IMR-90 (cell line): ENCODE data around the gene TMEM131. TPM values are rescaled to one million over a fixed set of nuclear protein-coding genes. Genes with fewer than 3 reads are reported as not detected.

Experiments
- ATAC-seq: fragments of 200-7000 bp; cut with Tn5 transposase; 2 replicates; pipeline ENCODE4 v1.9.1; 2020; ENCODE audit warnings: low read depth, mild to moderate bottlenecking, moderate library complexity
- BruUV-seq: library from RNA; stranded (reverse); fragments of 400-500 nt; replicated peaks from 2 replicates; lab custom pipeline; 2021; lab: Mats Ljungman, UMichigan
- CTCF ChIA-PET: fragments of 300-600 bp; formaldehyde crosslinking; extraction: SDS; loops from one replicate; lab custom pipeline; 2021; ENCODE audit warnings: antibody characterized with exemption; lab: Yijun Ruan, JAX
- POLR2A ChIA-PET: fragments of 300-600 bp; sonication (Branson Sonifier 250); formaldehyde crosslinking; loops from one replicate; lab custom pipeline; 2022; ENCODE audit warnings: antibody characterized with exemption; ENCODE audit not compliant: unreplicated experiment; lab: Charles Lee
- DNase-seq: peaks from one replicate; pipeline ENCODE4 v3.0.0; 2013
- H2AFZ ChIP-seq: replicated peaks from 2 replicates; pipeline ENCODE3; 2013; ENCODE audit warnings: low read length, mild to moderate bottlenecking; ENCODE audit not compliant: poor library complexity
- H2AK5ac ChIP-seq: 2 replicates; pipeline ENCODE4 v1.6.1; 2013; ENCODE audit warnings: low read depth, low read length, inconsistent platforms
- H2AK9ac ChIP-seq: replicated peaks from 2 replicates; pipeline ENCODE3; 2013; ENCODE audit warnings: mild to moderate bottlenecking, low read depth, low read length, moderate library complexity; ENCODE audit not compliant: poor library complexity
- H2BK120ac ChIP-seq: 2 replicates; pipeline ENCODE4 v1.6.1; 2013; ENCODE audit warnings: low read depth, low read length, inconsistent platforms
- H2BK15ac ChIP-seq: 3 replicates; pipeline ENCODE4 v1.6.1; 2013; ENCODE audit warnings: low read depth, low read length, inconsistent platforms
- H2BK20ac ChIP-seq: 2 replicates; pipeline ENCODE4 v1.6.1; 2013; ENCODE audit warnings: low read depth, mild to moderate bottlenecking, inconsistent platforms, low read length, moderate library complexity
- H2BK5ac ChIP-seq: 2 replicates; pipeline ENCODE4 v1.6.1; 2013; ENCODE audit warnings: mild to moderate bottlenecking, low read depth, low read length, inconsistent platforms; ENCODE audit not compliant: poor library complexity, severe bottlenecking
- H3K14ac ChIP-seq: replicated peaks from 2 replicates; pipeline ENCODE4 v1.6.1; 2013; ENCODE audit warnings: low read depth, low read length, inconsistent platforms
- H3K18ac ChIP-seq: 2 replicates; pipeline ENCODE4 v1.6.1; 2013; ENCODE audit warnings: low read depth, low read length, control low read depth
- H3K23ac ChIP-seq: 2 replicates; pipeline ENCODE4 v1.6.1; 2013; ENCODE audit warnings: low read depth, low read length, inconsistent platforms
- H3K27ac ChIP-seq: 2 replicates; pipeline ENCODE4 v1.5.1; 2013; ENCODE audit warnings: mild to moderate bottlenecking, control low read depth, low read length; ENCODE audit not compliant: insufficient read depth
- H3K27me3 ChIP-seq: 2 replicates; pipeline ENCODE4 v1.6.1; 2013; ENCODE audit warnings: low read length; ENCODE audit not compliant: control insufficient read depth, insufficient read depth
- H3K36me3 ChIP-seq: 2 replicates; pipeline ENCODE4 v1.6.1; 2013; ENCODE audit warnings: low read length, mixed read lengths; ENCODE audit not compliant: control insufficient read depth, insufficient read depth
- H3K4ac ChIP-seq: 2 replicates; pipeline ENCODE4 v1.6.1; 2013; ENCODE audit warnings: low read depth, low read length, inconsistent platforms
- H3K4me1 ChIP-seq: 2 replicates; pipeline ENCODE4 v1.6.1; 2013; ENCODE audit warnings: low read length, mixed read lengths; ENCODE audit not compliant: control insufficient read depth, insufficient read depth
- H3K4me2 ChIP-seq: 2 replicates; pipeline ENCODE4 v1.6.1; 2013; ENCODE audit warnings: low read depth, mild to moderate bottlenecking, control low read depth, low read length, moderate library complexity
- H3K4me3 ChIP-seq: 2 replicates; pipeline ENCODE4 v1.5.1; 2013; ENCODE audit warnings: low read depth, mild to moderate bottlenecking, control low read depth, low read length, moderate library complexity; ENCODE audit not compliant: insufficient read depth
- H3K56ac ChIP-seq: 2 replicates; pipeline ENCODE4 v1.6.1; 2013; ENCODE audit warnings: low read length, inconsistent platforms; ENCODE audit not compliant: insufficient read depth; ENCODE audit errors: extremely low read depth
- H3K79me1 ChIP-seq, 2 experiments: 2 replicates each; pipeline ENCODE4 v1.6.1; 2013; ENCODE audit warnings: low read length in 2 of 2, inconsistent platforms in 1 of 2, low read depth in 1 of 2
- H3K9ac ChIP-seq: 2 replicates; pipeline ENCODE4 v1.6.1; 2013; ENCODE audit warnings: low read depth, low read length, control low read depth
- H3K9me1 ChIP-seq: 2 replicates; pipeline ENCODE4 v1.6.1; 2013; ENCODE audit warnings: low read length, inconsistent platforms; ENCODE audit not compliant: insufficient read depth
- H3K9me3 ChIP-seq: 2 replicates; pipeline ENCODE4 v1.6.1; 2013; ENCODE audit warnings: low read length; ENCODE audit not compliant: control insufficient read depth, insufficient read depth
- H4K20me1 ChIP-seq: 2 replicates; pipeline ENCODE4 v1.6.1; 2013; ENCODE audit warnings: low read length, inconsistent platforms; ENCODE audit not compliant: insufficient read depth
- H4K5ac ChIP-seq: 2 replicates; pipeline ENCODE4 v1.6.1; 2013; ENCODE audit warnings: mild to moderate bottlenecking, low read depth, low read length, control low read depth
- H4K8ac ChIP-seq, 2 experiments: 2 replicates each; pipeline ENCODE4 v1.6.1; 2013; ENCODE audit warnings: low read depth in 2 of 2, low read length in 2 of 2, control low read depth in 1 of 2, inconsistent platforms in 1 of 2
- H4K91ac ChIP-seq: 2 replicates; pipeline ENCODE4 v1.6.1; 2013; ENCODE audit warnings: low read depth, low read length, inconsistent platforms; ENCODE audit not compliant: insufficient read depth
- BHLHE40 ChIP-seq: fragments of 150-350 bp; IDR thresholded peaks from 2 replicates; pipeline ENCODE4 v1.6.1; 2016; ENCODE audit warnings: mild to moderate bottlenecking, low read depth, low read length
- CEBPB ChIP-seq: IDR thresholded peaks from 2 replicates; pipeline ENCODE4 v1.6.1; 2012; ENCODE audit warnings: low read depth, low read length, improper control_type of control experiment
- CHD1 ChIP-seq: IDR thresholded peaks from 2 replicates; pipeline ENCODE4 v1.6.1; 2012; ENCODE audit warnings: low read depth, low read length, improper control_type of control experiment
- ELK1 ChIP-seq: fragments of 150-350 bp; IDR thresholded peaks from 2 replicates; pipeline ENCODE4 v1.6.1; 2016; ENCODE audit warnings: low read depth, mild to moderate bottlenecking, low read length, moderate library complexity, borderline replicate concordance
- FOS ChIP-seq: fragments of 150-350 bp; IDR thresholded peaks from 2 replicates; pipeline ENCODE4 v1.6.1; 2016; ENCODE audit warnings: low read depth, low read length
- MAFK ChIP-seq: IDR thresholded peaks from 2 replicates; pipeline ENCODE4 v1.6.1; 2012; ENCODE audit warnings: low read depth, low read length, improper control_type of control experiment
- MAZ ChIP-seq: IDR thresholded peaks from 2 replicates; pipeline ENCODE4 v1.6.1; 2012; ENCODE audit warnings: low read depth, mild to moderate bottlenecking, low read length, improper control_type of control experiment, moderate library complexity, borderline replicate concordance
- MXI1 ChIP-seq: IDR thresholded peaks from 2 replicates; pipeline ENCODE4 v1.6.1; 2012; ENCODE audit warnings: low read depth, mild to moderate bottlenecking, low read length, moderate library complexity, borderline replicate concordance
- NFE2L2 ChIP-seq: fragments of 150-350 bp; IDR thresholded peaks from 2 replicates; pipeline ENCODE4 v1.6.1; 2016; ENCODE audit warnings: low read depth, mild to moderate bottlenecking, low read length
- POLR2A ChIP-seq: IDR thresholded peaks from 2 replicates; pipeline ENCODE4 v1.6.1; 2012; ENCODE audit warnings: mild to moderate bottlenecking, low read depth, low read length
- RAD21 ChIP-seq: IDR thresholded peaks from 2 replicates; pipeline ENCODE4 v1.6.1; 2012; ENCODE audit warnings: low read length, improper control_type of control experiment
- RCOR1 ChIP-seq: IDR thresholded peaks from 2 replicates; pipeline ENCODE4 v1.6.1; 2012; ENCODE audit warnings: mild to moderate bottlenecking, low read length, improper control_type of control experiment; ENCODE audit not compliant: insufficient replicate concordance
- RFX5 ChIP-seq: IDR thresholded peaks from 2 replicates; pipeline ENCODE4 v1.8.0; 2012; ENCODE audit warnings: low read depth, mild to moderate bottlenecking, low read length, moderate library complexity
- SMC3 ChIP-seq: fragments of 150-350 bp; IDR thresholded peaks from 2 replicates; pipeline ENCODE4 v1.6.1; 2016; ENCODE audit warnings: low read depth, mild to moderate bottlenecking, antibody characterized with exemption, low read length, moderate library complexity
- dilution Hi-C: fragments of 300-500 bp; cut with HindIII; formaldehyde crosslinking; loops from one replicate; pipeline ENCODE4 v1.14.3; 2018; ENCODE audit warnings: low sequenced_read_pairs; ENCODE audit not compliant: unreplicated experiment
- in situ Hi-C: fragments of 300-500 bp; cut with MboI; formaldehyde crosslinking; loops from 3 replicates; pipeline ENCODE4 v1.14.3; 2019; ENCODE audit warnings: low sequenced_read_pairs, inconsistent platforms, mixed read lengths
- intact Hi-C: fragments of 100-400 bp; cut with micrococcal nuclease; formaldehyde crosslinking; loops from 2 replicates; pipeline ENCODE4 v1.10.0; 2022
- polyA plus RNA-seq, 3 experiments: library from polyadenylated mRNA; depleted of rRNA; stranded (reverse); fragments of >200 nt; gene quantifications; 2 replicates each; pipeline ENCODE4 v1.2.3, GENCODE V29; 2012; ENCODE audit warnings: low replicate concordance in 1 of 3
- total RNA-seq: library from RNA; depleted of rRNA; stranded (reverse); fragments of >200 nt; gene quantifications from 2 replicates; pipeline ENCODE4 v1.2.3, GENCODE V29; 2012
- TF ChIP-seq, protein P1 (sequence below): fragments of 150-350 bp; IDR thresholded peaks from 2 replicates; pipeline ENCODE4 v1.6.1; 2017; ENCODE audit warnings: mild to moderate bottlenecking, antibody characterized with exemption, low read length, low read depth
- TF ChIP-seq, protein P2 (sequence below): conservative IDR thresholded peaks from 2 replicates; pipeline ENCODE4 v1.5.1; 2012; ENCODE audit warnings: mild to moderate bottlenecking, low read depth, low read length, improper control_type of control experiment

TMEM131 gene
- total and polyA plus RNA-seq, 2 of the 4 experiments (the other 2 are of a cell fraction): 13.3 to 14.0 TPM

GRCh38 chr2:97784953-97785352, 210.8 kb downstream of the TMEM131 start:
- BruUV-seq: no TSS peak

More at GRCh38 chr2:97784953-97785352, 210.8 kb downstream of the TMEM131 start:
- H2AK5ac ChIP-seq: no peak overlapping the region
- no peak overlapping the region for H4K91ac ChIP-seq
- no peak overlapping the region for H4K8ac ChIP-seq
- no peak overlapping the region for H2BK20ac ChIP-seq
- ATAC-seq (no peak), DNase-seq (no peak)
- H3K27me3 ChIP-seq: no peaks in the 10 kb centered on the region
- no peak overlapping the region for H3K56ac ChIP-seq
- H3K9me3 ChIP-seq: no peaks in the 10 kb centered on the region
- no peak overlapping the region for H2BK5ac ChIP-seq
- H2AK9ac ChIP-seq: no peak overlapping the region
- in situ Hi-C loops (no loop called here), dilution Hi-C loops (no loop called here), intact Hi-C loops (no loop called here)
- H3K4me3 ChIP-seq: no peak overlapping the region
- no peak overlapping the region for H3K4ac ChIP-seq
- H2AFZ ChIP-seq: no peak overlapping the region
- H3K14ac ChIP-seq: no peak overlapping the region
- H3K18ac ChIP-seq: no peak overlapping the region
- ChIA-PET CTCF (no interaction called here), POLR2A (no interaction called here)
- H3K9me1 ChIP-seq: peaks cover 21% of the 10 kb centered on the region; the same call in 1 of the 2 replicates
- no peak overlapping the region for H3K23ac ChIP-seq
- no peak overlapping the region for H2BK120ac ChIP-seq
- peaks cover 16% of the 10 kb centered on the region for H3K36me3 ChIP-seq
- no peak overlapping the region for H3K27ac ChIP-seq
- TF ChIP-seq RAD21 (no peak), BHLHE40 (no peak), MXI1 (no peak), CHD1 (no peak), ELK1 (no peak), SMC3 (no peak), FOS (no peak), CEBPB (no peak), MAFK (no peak), MAZ (no peak), RFX5 (no peak), RCOR1 (no peak), NFE2L2 (no peak), POLR2A (no peak)
- TF ChIP-seq, protein P1, sequence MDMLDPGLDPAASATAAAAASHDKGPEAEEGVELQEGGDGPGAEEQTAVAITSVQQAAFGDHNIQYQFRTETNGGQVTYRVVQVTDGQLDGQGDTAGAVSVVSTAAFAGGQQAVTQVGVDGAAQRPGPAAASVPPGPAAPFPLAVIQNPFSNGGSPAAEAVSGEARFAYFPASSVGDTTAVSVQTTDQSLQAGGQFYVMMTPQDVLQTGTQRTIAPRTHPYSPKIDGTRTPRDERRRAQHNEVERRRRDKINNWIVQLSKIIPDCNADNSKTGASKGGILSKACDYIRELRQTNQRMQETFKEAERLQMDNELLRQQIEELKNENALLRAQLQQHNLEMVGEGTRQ: no peak
- TF ChIP-seq, protein P2, sequence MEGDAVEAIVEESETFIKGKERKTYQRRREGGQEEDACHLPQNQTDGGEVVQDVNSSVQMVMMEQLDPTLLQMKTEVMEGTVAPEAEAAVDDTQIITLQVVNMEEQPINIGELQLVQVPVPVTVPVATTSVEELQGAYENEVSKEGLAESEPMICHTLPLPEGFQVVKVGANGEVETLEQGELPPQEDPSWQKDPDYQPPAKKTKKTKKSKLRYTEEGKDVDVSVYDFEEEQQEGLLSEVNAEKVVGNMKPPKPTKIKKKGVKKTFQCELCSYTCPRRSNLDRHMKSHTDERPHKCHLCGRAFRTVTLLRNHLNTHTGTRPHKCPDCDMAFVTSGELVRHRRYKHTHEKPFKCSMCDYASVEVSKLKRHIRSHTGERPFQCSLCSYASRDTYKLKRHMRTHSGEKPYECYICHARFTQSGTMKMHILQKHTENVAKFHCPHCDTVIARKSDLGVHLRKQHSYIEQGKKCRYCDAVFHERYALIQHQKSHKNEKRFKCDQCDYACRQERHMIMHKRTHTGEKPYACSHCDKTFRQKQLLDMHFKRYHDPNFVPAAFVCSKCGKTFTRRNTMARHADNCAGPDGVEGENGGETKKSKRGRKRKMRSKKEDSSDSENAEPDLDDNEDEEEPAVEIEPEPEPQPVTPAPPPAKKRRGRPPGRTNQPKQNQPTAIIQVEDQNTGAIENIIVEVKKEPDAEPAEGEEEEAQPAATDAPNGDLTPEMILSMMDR: no peak
- H3K9ac ChIP-seq: no peak overlapping the region
- no peaks in the 10 kb centered on the region for H4K20me1 ChIP-seq
- no peaks in the 10 kb centered on the region for H3K4me1 ChIP-seq
- no peak overlapping the region for H2BK15ac ChIP-seq
- no peak overlapping the region for H3K4me2 ChIP-seq
- H4K5ac ChIP-seq: no peak overlapping the region
- H3K79me1 ChIP-seq: peaks cover 0 to 17% of the 10 kb centered on the region in 2 experiments; a peak in 1 of 4 replicates
